Measurements from ENCODE around the gene EDC4. TPM values are rescaled to one million over a fixed set of nuclear protein-coding genes. Genes with fewer than 3 reads are reported as not detected.

EDC4 gene
- total RNA-seq, 1 donor from 2014 or later, result 64.8 TPM

DNA sequence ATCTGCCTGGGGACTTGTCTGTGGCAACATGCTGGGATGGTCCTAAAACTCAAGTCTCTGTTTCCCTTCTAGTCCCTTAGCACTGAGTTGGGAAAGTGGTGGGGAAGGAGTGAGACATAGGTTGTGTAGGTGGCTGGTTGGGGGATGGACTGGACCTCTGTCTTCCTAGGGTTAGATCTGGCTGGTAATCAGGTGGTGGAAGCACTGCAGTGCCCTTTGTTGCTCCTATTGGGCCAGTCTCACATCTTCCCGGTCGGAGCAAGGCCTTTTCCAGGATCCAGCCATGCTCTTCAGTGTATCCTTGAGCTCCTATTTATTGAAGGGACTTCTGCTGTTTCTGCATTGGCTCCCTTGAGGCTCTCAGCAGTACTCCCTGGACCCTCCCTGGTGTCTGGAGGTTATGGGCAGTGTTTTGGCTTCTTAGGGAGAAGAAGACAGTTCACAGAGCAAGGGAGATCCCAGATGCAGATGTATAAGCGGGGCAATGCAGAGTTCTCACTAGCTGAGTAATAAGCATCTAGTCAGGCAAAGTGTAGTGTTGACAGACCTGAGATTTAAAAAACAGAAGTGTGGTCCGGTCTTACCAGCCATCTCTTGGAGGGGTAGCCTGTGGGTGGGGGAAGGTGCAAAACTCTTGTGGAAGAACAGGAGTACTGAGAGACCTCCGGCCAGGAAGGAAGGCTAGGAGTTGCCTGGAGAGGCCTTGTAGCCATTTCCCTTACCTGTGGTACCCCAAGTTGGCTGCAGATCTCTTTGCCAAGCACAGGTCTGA is 27.4 kb upstream of the EDC4 start:
- Histone ChIP-seq H4K20me1 (ENCODE audit: insufficient read depth, low read length) (peaks cover 41% of the 10 kb centered on the region), H3K9me3 (ENCODE audit: insufficient read depth, low read depth, low read length) (no peaks in the 10 kb centered on the region), H3K4me3 (ENCODE audit: insufficient read depth, low read depth, low read length) (peak overlapping the region; percentile 90), H3K9ac (ENCODE audit: low read length) (peak overlapping the region; percentile 99), H3K36me3 (ENCODE audit: insufficient read depth, low read length) (peaks cover 3% of the 10 kb centered on the region), H3K4me2 (ENCODE audit: low read length) (peak overlapping the region; percentile 96), H3K27me3 (ENCODE audit: insufficient read depth, low read length) (no peaks in the 10 kb centered on the region), H3K4me1 (ENCODE audit: insufficient read depth, low read length) (peaks cover 45% of the 10 kb centered on the region), H3K27ac (ENCODE audit: low read depth, low read length) (no peak overlapping the region), H3K79me2 (ENCODE audit: insufficient read depth, low read length) (peaks cover 79% of the 10 kb centered on the region), H2AFZ (ENCODE audit: low read depth, low read length) (no peak overlapping the region)
- DNase-seq (ENCODE audit: low read depth), result no peak
- Mint-ChIP-seq H3K4me3 (ENCODE audit: unreplicated experiment) (peak overlapping the region; percentile 92), H3K27me3 (ENCODE audit: low read depth, unreplicated experiment) (no peaks in the 10 kb centered on the region), H3K27ac (ENCODE audit: unreplicated experiment) (peak overlapping the region; percentile 97), H3K4me1 (ENCODE audit: low read depth, unreplicated experiment) (peaks cover 30% of the 10 kb centered on the region), H3K36me3 (ENCODE audit: low read depth, unreplicated experiment) (peaks cover 6% of the 10 kb centered on the region), H3K9me3 (ENCODE audit: unreplicated experiment) (no peaks in the 10 kb centered on the region)
- TF ChIP-seq EZH2 (IDR thresholded peaks at IDR 0.05; ENCODE audit: insufficient read depth, low read length), result no peak
- TF ChIP-seq, protein P1, sequence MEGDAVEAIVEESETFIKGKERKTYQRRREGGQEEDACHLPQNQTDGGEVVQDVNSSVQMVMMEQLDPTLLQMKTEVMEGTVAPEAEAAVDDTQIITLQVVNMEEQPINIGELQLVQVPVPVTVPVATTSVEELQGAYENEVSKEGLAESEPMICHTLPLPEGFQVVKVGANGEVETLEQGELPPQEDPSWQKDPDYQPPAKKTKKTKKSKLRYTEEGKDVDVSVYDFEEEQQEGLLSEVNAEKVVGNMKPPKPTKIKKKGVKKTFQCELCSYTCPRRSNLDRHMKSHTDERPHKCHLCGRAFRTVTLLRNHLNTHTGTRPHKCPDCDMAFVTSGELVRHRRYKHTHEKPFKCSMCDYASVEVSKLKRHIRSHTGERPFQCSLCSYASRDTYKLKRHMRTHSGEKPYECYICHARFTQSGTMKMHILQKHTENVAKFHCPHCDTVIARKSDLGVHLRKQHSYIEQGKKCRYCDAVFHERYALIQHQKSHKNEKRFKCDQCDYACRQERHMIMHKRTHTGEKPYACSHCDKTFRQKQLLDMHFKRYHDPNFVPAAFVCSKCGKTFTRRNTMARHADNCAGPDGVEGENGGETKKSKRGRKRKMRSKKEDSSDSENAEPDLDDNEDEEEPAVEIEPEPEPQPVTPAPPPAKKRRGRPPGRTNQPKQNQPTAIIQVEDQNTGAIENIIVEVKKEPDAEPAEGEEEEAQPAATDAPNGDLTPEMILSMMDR (IDR thresholded peaks at IDR 0.05; ENCODE audit: insufficient read depth, low read depth, low read length), result no peak
- no peak for FAIRE-seq

- no peak for FAIRE-seq
- H3K27me3 ChIP-seq (ENCODE audit: insufficient read depth, low read length), result no peaks in the 10 kb centered on the region
- peaks cover 84% of the 10 kb centered on the region for H3K79me2 ChIP-seq (ENCODE audit: insufficient read depth, low read length)
Measured at GRCh38 chr16:67846063-67846319, 26.9 kb upstream of the EDC4 start.

More at GRCh38 chr16:67846063-67846319, 26.9 kb upstream of the EDC4 start:
- H3K9me3 ChIP-seq (ENCODE audit: insufficient read depth, low read depth, low read length), result no peaks in the 10 kb centered on the region
- Mint-ChIP-seq H3K36me3 (ENCODE audit: low read depth, unreplicated experiment) (peaks cover 6% of the 10 kb centered on the region), H3K4me1 (ENCODE audit: low read depth, unreplicated experiment) (peaks cover 30% of the 10 kb centered on the region), H3K9me3 (ENCODE audit: unreplicated experiment) (no peaks in the 10 kb centered on the region), H3K4me3 (ENCODE audit: unreplicated experiment) (peak overlapping the region; percentile 92), H3K27me3 (ENCODE audit: low read depth, unreplicated experiment) (no peaks in the 10 kb centered on the region), H3K27ac (ENCODE audit: unreplicated experiment) (peak overlapping the region; percentile 97)
- TF ChIP-seq EZH2 (IDR thresholded peaks at IDR 0.05; ENCODE audit: insufficient read depth, low read length), result no peak
- TF ChIP-seq, protein P1 (IDR thresholded peaks at IDR 0.05; ENCODE audit: insufficient read depth, low read depth, low read length), result no peak
- peak overlapping the region; percentile 92 for H3K27ac ChIP-seq (ENCODE audit: low read depth, low read length)
- peak overlapping the region; percentile 90 for H3K4me3 ChIP-seq (ENCODE audit: insufficient read depth, low read depth, low read length)
- H3K36me3 ChIP-seq (ENCODE audit: insufficient read depth, low read length), result peaks cover 3% of the 10 kb centered on the region
- peaks cover 45% of the 10 kb centered on the region for H4K20me1 ChIP-seq (ENCODE audit: insufficient read depth, low read length)
- peak overlapping the region; percentile 99 for H3K9ac ChIP-seq (ENCODE audit: low read length)
- peak overlapping the region; percentile 97 for H2AFZ ChIP-seq (ENCODE audit: low read depth, low read length)
- H3K4me2 ChIP-seq (ENCODE audit: low read length), result peak overlapping the region; percentile 96
- peaks cover 45% of the 10 kb centered on the region for H3K4me1 ChIP-seq (ENCODE audit: insufficient read depth, low read length)
- DNase-seq (ENCODE audit: low read depth), result no peak
